Transverse colon (tissue), 3 donors: ENCODE measurements around the gene MALT1.

Source experiments
- POLR2A ChIP-seq: fragments of 450-650 bp; IDR thresholded peaks from one replicate; pipeline ENCODE4 v1.6.1; 2016; ENCODE audit warnings: antibody characterized with exemption, mild to moderate bottlenecking, moderate library complexity
- TF ChIP-seq, protein P1 (sequence below), 5 experiments: fragments of 200-600 bp in 3 of 5; fragments of 450-650 bp in 2 of 5; sonication (generic) in 3 of 5; IDR thresholded peaks; 1 replicate in 2 of 5; 2 replicates in 3 of 5; pipeline ENCODE4 v1.5.1; 2016 to 2017; ENCODE audit warnings: antibody characterized with exemption in 5 of 5, inconsistent platforms in 3 of 5, mild to moderate bottlenecking in 2 of 5, moderate library complexity in 1 of 5

DNA sequence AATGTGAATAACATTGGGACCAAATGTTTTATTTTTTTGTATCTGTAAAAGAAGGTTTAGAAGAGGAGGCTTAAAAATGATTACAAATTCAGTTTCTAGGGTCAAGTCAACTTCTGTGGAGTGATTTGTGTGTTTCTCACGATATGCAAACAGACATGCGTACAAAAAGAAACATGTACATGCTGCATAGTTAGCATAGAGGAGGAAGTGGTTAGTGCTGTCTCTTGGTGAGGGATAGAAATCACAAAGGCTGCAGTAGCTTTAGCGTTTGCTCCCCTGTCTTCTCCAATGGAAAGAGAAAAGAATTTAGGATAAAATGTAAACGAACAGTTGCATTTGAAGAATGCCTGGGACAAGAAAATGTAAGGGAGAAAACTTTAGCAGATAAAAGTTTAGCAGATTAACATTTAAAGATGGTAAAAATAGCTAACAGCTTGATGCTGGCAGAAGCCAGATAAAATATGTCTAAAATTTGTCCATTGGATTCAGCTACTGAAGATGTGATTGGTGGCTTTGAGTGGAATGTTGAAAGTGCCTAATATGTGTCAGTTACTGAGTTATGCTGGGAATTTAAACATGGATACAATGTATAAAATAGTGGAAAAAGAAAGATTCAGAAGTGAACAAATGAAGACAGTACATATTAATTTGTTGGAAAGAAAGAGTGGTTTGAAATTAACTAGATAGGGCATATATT, 44.9 kb downstream of the MALT1 start:
- no peak for TF ChIP-seq POLR2A
- TF ChIP-seq, protein P1, sequence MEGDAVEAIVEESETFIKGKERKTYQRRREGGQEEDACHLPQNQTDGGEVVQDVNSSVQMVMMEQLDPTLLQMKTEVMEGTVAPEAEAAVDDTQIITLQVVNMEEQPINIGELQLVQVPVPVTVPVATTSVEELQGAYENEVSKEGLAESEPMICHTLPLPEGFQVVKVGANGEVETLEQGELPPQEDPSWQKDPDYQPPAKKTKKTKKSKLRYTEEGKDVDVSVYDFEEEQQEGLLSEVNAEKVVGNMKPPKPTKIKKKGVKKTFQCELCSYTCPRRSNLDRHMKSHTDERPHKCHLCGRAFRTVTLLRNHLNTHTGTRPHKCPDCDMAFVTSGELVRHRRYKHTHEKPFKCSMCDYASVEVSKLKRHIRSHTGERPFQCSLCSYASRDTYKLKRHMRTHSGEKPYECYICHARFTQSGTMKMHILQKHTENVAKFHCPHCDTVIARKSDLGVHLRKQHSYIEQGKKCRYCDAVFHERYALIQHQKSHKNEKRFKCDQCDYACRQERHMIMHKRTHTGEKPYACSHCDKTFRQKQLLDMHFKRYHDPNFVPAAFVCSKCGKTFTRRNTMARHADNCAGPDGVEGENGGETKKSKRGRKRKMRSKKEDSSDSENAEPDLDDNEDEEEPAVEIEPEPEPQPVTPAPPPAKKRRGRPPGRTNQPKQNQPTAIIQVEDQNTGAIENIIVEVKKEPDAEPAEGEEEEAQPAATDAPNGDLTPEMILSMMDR (IDR thresholded peaks at IDR 0.05): no peak
